Transverse colon (tissue), 4 donors: Measurements from ENCODE around the gene PLEKHA6. TPM values are rescaled to one million over a fixed set of nuclear protein-coding genes. Genes with fewer than 3 reads are reported as not detected.

ENCODE experiments used
- DNase-seq: peaks from one replicate; pipeline ENCODE4 v3.0.0-alpha.2; 2019
- H3K27ac ChIP-seq, 4 donors: fragments of 200-600 bp; sonication (generic); 2 replicates each; pipeline ENCODE4 v1.5.1; 2016 to 2018; ENCODE audit warnings: inconsistent platforms in 4 of 4
- H3K27me3 ChIP-seq: fragments of 200-600 bp; sonication (generic); 2 replicates; pipeline ENCODE4 v1.5.1; 2017; ENCODE audit warnings: inconsistent platforms
- H3K36me3 ChIP-seq, 4 donors: fragments of 200-600 bp; sonication (generic); 2 replicates each; pipeline ENCODE4 v1.5.1; 2017 to 2019; ENCODE audit warnings: inconsistent platforms in 4 of 4
- H3K4me1 ChIP-seq, 4 donors: fragments of 200-600 bp; sonication (generic); 2 replicates each; pipeline ENCODE4 v1.5.1; 2017 to 2020; ENCODE audit warnings: inconsistent platforms in 4 of 4
- H3K4me3 ChIP-seq, 4 donors: fragments of 200-600 bp; sonication (generic); 1 replicate in 1 of 4; 2 replicates in 3 of 4; pipeline versions ENCODE4 v1.5.1 to v1.6.1; 2017 to 2019; ENCODE audit warnings: inconsistent platforms in 4 of 4
- H3K9me3 ChIP-seq, 2 donors: fragments of 200-600 bp; sonication (generic); 2 replicates each; pipeline ENCODE4 v1.5.1; 2017 to 2019; ENCODE audit warnings: inconsistent platforms in 2 of 2
- CTCF ChIP-seq, 5 experiments: fragments of 200-600 bp in 3 of 5; fragments of 450-650 bp in 2 of 5; sonication (generic) in 3 of 5; IDR thresholded peaks; 1 replicate in 2 of 5; 2 replicates in 3 of 5; pipeline ENCODE4 v1.5.1; 2016 to 2017; ENCODE audit warnings: antibody characterized with exemption in 5 of 5, inconsistent platforms in 3 of 5, mild to moderate bottlenecking in 2 of 5, moderate library complexity in 1 of 5
- EP300 ChIP-seq: sonication (generic); formaldehyde crosslinking; IDR thresholded peaks from one replicate; pipeline ENCODE4 v1.6.1; 2017; ENCODE audit warnings: antibody characterized with exemption, low read depth
- POLR2A ChIP-seq: fragments of 450-650 bp; IDR thresholded peaks from one replicate; pipeline ENCODE4 v1.6.1; 2016; ENCODE audit warnings: antibody characterized with exemption, mild to moderate bottlenecking, moderate library complexity
- POLR2AphosphoS5 ChIP-seq, 3 donors: sonication (generic); formaldehyde crosslinking; IDR thresholded peaks; one replicate each; pipeline ENCODE4 v1.6.1; 2016; ENCODE audit warnings: antibody characterized with exemption in 3 of 3
- WGBS, 2 donors: methylation state at CpG; one replicate each; pipeline ENCODE4 v1.1.5; 2018; ENCODE audit warnings: low coverage in 1 of 2; 5-methylcytosine and 5-hydroxymethylcytosine counted together
- in situ Hi-C, 4 donors: fragments of 200-750 bp; cut with MboI; loops; one replicate each; pipeline versions ENCODE4 v1.15.0 to v1.15.1; 2017; ENCODE audit warnings: low sequenced_read_pairs in 3 of 4, low pct_ligation_motif_present in 1 of 4, low pct_unique_long_range_greater_than_20kb in 1 of 4
- intact Hi-C: fragments of 100-400 bp; cut with DNase I; formaldehyde crosslinking; loops from one replicate; pipeline ENCODE4 v1.15.1; 2023; ENCODE audit warnings: low total_unique reads
- total RNA-seq, 4 donors: library from RNA; depleted of rRNA; stranded (reverse); fragments of >200 nt; gene quantifications; one replicate each; pipeline ENCODE4 v1.1.0, GENCODE V29; 2016

Gene PLEKHA6
- total RNA-seq, 4 donors from 2014 or later, result 58.7 to 209 (median 97.9) TPM

GRCh38 chr1:204223129-204223860 is 136.4 kb downstream of the PLEKHA6 start:
- WGBS, 2 donors, result 78 to 88% methylated on average over 3 to 17 of the region's 17 CpGs
- peaks cover 0 to 6% (median 0%) of the 10 kb centered on the region in 4 donors for H3K36me3 ChIP-seq
- H3K9me3 ChIP-seq, result no peaks in the 10 kb centered on the region
- H3K27me3 ChIP-seq, result no peaks in the 10 kb centered on the region
- intact Hi-C loops (no loop called here), in situ Hi-C loops (loop anchor here in 1 of 4 donors (10.0 kb wide), 1 partner anchor 142 kb away; no protein-coding TSS in a partner anchor)
- no peak for TF ChIP-seq POLR2A
- no peak for TF ChIP-seq CTCF (IDR thresholded peaks at IDR 0.05)
- no peak overlapping the region for H3K27ac ChIP-seq
- H3K4me3 ChIP-seq, result no peak overlapping the region
- H3K4me1 ChIP-seq, result peaks cover 0 to 14% (median 7%) of the 10 kb centered on the region in 4 donors
- DNase-seq, result no peak

- H3K27ac ChIP-seq, result no peak overlapping the region
- no peak for DNase-seq
- H3K9me3 ChIP-seq, result no peaks in the 10 kb centered on the region
- in situ Hi-C loops, result loop anchor here in 1 of 4 donors (10.0 kb wide), 1 partner anchor 142 kb away; no protein-coding TSS in a partner anchor
- intact Hi-C loops, result no loop called here
- peaks cover 0 to 12% (median 7%) of the 10 kb centered on the region in 4 donors for H3K4me1 ChIP-seq
- TF ChIP-seq POLR2A (no peak), CTCF (IDR thresholded peaks at IDR 0.05) (no peak), EP300 (no peak), POLR2AphosphoS5 (IDR thresholded peaks at IDR 0.05) (no peak)
- peaks cover 0 to 3% (median 0%) of the 10 kb centered on the region in 4 donors for H3K36me3 ChIP-seq
- no peaks in the 10 kb centered on the region for H3K27me3 ChIP-seq
- no peak overlapping the region for H3K4me3 ChIP-seq
- 81 to 94% methylated on average over 3 of the region's 3 CpGs for WGBS, 2 donors
These were observed 137.0 kb downstream of the PLEKHA6 start for GRCh38 chr1:204222764-204223055.

- DNase-seq, result no peak
- Histone ChIP-seq H3K36me3 (no peaks in the 10 kb centered on the region), H3K4me1 (peaks cover 0 to 8% (median 7%) of the 10 kb centered on the region in 4 donors), H3K27ac (no peak overlapping the region), H3K27me3 (no peaks in the 10 kb centered on the region), H3K9me3 (no peaks in the 10 kb centered on the region), H3K4me3 (no peak overlapping the region)
- no peak for TF ChIP-seq EP300
- TF ChIP-seq POLR2A, result no peak
- TF ChIP-seq POLR2AphosphoS5 (IDR thresholded peaks at IDR 0.05), result no peak
- TF ChIP-seq CTCF (IDR thresholded peaks at IDR 0.05), result no peak
- intact Hi-C loops, result no loop called here
- in situ Hi-C loops, result loop anchor here in 1 of 4 donors (10.0 kb wide), 1 partner anchor 143 kb away; no protein-coding TSS in a partner anchor
- WGBS, 2 donors, result 79% methylated on average over 8 of the region's 8 CpGs; no CpG with 5 or more reads in 1 of the 2 donors
These were observed 137.5 kb downstream of the PLEKHA6 start for GRCh38 chr1:204222006-204222763.

GRCh38 chr1:204221271-204221670 is 138.5 kb downstream of the PLEKHA6 start:
- Histone ChIP-seq H3K27ac (no peak overlapping the region), H3K36me3 (no peaks in the 10 kb centered on the region), H3K4me3 (no peak overlapping the region), H3K9me3 (no peaks in the 10 kb centered on the region), H3K27me3 (no peaks in the 10 kb centered on the region), H3K4me1 (no peaks in the 10 kb centered on the region)
- TF ChIP-seq POLR2AphosphoS5 (IDR thresholded peaks at IDR 0.05), result no peak
- TF ChIP-seq CTCF (IDR thresholded peaks at IDR 0.05), result no peak
- no peak for TF ChIP-seq POLR2A
- TF ChIP-seq EP300, result no peak
- WGBS, 2 donors, result 67% methylated on average over 11 of the region's 11 CpGs; no CpG with 5 or more reads in 1 of the 2 donors
- in situ Hi-C loops, result loop anchor here in 1 of 4 donors (10.0 kb wide), 1 partner anchor 144 kb away; no protein-coding TSS in a partner anchor
- DNase-seq, result no peak
- intact Hi-C loops, result no loop called here
